Lower leg skin (tissue), 4 donors: ENCODE measurements around the gene TTN. TPM values are rescaled to one million over a fixed set of nuclear protein-coding genes. Genes with fewer than 3 reads are reported as not detected.

Experiments used
- DNase-seq, 2 donors: peaks; one replicate each; pipeline ENCODE4 v3.0.0-alpha.2; 2019; ENCODE audit warnings: low spot score in 2 of 2
- H3K4me3 ChIP-seq: fragments of 200-600 bp; sonication (generic); 2 replicates; pipeline ENCODE4 v1.5.1; 2017; ENCODE audit warnings: mild to moderate bottlenecking, low read depth; ENCODE audit not compliant: poor library complexity, severe bottlenecking
- POLR2A ChIP-seq, 2 donors: fragments of 450-650 bp; IDR thresholded peaks; one replicate each; pipeline ENCODE4 v1.6.1; 2016 to 2017; ENCODE audit warnings: antibody characterized with exemption in 2 of 2, mild to moderate bottlenecking in 1 of 2, moderate library complexity in 1 of 2
- WGBS, 2 donors: methylation state at CpG; one replicate each; pipeline ENCODE4 v1.1.5; 2018; 5-methylcytosine and 5-hydroxymethylcytosine counted together
- intact Hi-C: fragments of 100-400 bp; cut with DNase I; formaldehyde crosslinking; loops from one replicate; pipeline ENCODE4 v1.15.0; 2023; ENCODE audit warnings: low total_unique reads
- total RNA-seq, 4 donors: library from RNA; depleted of rRNA; stranded (reverse); fragments of >200 nt; gene quantifications; one replicate each; pipeline ENCODE4 v1.1.0, GENCODE V29; 2016
- TF ChIP-seq, protein P1 (sequence below), 3 donors: fragments of 450-650 bp; IDR thresholded peaks; one replicate each; pipeline ENCODE4 v1.5.1; 2016; ENCODE audit warnings: antibody characterized with exemption in 3 of 3, mild to moderate bottlenecking in 3 of 3, moderate library complexity in 2 of 3

The TTN gene
- total RNA-seq, 4 donors from 2014 or later: 0.25 to 2.4 (median 0.74) TPM

DNA sequence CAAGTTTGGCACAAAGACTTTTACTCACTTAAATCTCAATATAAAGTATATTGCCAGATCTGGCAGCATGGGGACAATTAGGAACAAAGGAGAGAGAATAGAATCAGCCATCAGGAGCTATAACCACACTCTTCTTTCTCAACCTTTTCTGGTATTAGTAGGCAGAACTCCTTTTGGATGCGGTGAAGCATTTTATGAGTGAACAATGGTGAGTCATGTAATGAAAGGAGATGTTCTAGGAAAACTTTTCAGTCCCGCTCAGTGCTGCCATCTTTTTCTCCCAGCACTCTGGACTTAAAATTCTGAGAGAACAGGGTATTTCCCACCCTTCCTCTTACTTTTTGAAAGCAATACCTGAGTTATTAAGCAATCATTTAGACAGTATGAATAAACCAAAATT is 294.7 kb downstream of the TTN start:
- intact Hi-C loops: no loop called here
- no peak overlapping the region for H3K4me3 ChIP-seq
- no peak for TF ChIP-seq POLR2A (IDR thresholded peaks at IDR 0.05)
- TF ChIP-seq, protein P1, sequence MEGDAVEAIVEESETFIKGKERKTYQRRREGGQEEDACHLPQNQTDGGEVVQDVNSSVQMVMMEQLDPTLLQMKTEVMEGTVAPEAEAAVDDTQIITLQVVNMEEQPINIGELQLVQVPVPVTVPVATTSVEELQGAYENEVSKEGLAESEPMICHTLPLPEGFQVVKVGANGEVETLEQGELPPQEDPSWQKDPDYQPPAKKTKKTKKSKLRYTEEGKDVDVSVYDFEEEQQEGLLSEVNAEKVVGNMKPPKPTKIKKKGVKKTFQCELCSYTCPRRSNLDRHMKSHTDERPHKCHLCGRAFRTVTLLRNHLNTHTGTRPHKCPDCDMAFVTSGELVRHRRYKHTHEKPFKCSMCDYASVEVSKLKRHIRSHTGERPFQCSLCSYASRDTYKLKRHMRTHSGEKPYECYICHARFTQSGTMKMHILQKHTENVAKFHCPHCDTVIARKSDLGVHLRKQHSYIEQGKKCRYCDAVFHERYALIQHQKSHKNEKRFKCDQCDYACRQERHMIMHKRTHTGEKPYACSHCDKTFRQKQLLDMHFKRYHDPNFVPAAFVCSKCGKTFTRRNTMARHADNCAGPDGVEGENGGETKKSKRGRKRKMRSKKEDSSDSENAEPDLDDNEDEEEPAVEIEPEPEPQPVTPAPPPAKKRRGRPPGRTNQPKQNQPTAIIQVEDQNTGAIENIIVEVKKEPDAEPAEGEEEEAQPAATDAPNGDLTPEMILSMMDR (IDR thresholded peaks at IDR 0.05): no peak
- 94 to 98% methylated on average over 2 of the region's 2 CpGs for WGBS, 2 donors
- no peak for DNase-seq

DNA sequence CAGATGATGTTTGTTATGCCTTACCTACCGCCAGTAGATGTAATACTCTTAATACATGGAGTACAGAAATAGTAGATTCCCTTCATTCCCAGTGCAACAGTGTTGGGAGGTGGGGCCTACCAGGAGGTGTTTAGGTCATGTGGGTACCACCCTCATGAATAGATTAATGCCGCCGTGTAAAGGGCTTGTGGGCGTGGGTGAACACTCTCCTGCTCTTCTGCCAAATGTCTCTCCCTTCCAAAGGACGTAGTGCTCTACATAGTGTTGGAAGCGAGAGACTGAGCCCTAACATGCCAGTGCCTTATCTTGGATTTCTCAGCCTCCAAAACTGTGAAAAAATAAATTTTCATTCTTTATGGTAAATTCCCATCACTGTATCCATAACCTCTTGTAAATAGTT is 296.8 kb downstream of the TTN start:
- intact Hi-C loops: no loop called here
- no peak overlapping the region for H3K4me3 ChIP-seq
- WGBS, 2 donors: 48 to 73% methylated on average over 6 of the region's 6 CpGs
- TF ChIP-seq, protein P1 (IDR thresholded peaks at IDR 0.05): no peak
- no peak for TF ChIP-seq POLR2A (IDR thresholded peaks at IDR 0.05)
- no peak for DNase-seq

DNA sequence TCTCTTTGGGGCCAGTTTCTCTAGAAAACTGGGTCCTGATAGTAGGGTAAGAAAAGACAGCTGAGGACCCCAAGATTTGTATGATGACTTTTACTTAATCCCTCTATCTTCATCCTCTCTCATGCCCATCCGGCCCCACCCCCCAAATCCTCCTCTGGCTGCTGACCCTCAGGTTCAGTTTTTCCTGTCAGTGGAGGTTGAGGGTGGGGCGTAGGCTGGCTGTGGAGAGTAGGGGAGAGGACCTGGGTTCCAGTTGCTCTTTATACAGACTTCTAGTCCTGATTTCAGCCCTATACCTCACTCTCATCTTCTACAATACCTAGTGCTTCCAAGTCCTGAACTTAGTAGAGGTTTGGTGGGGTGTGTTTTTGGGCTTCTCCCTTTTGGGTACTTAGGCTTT is 298.6 kb downstream of the TTN start:
- TF ChIP-seq POLR2A (IDR thresholded peaks at IDR 0.05): no peak
- TF ChIP-seq, protein P1 (IDR thresholded peaks at IDR 0.05): no peak
- intact Hi-C loops: no loop called here
- DNase-seq: no peak
- H3K4me3 ChIP-seq: no peak overlapping the region
- 96 to 100% methylated on average over 2 of the region's 2 CpGs for WGBS, 2 donors

DNA sequence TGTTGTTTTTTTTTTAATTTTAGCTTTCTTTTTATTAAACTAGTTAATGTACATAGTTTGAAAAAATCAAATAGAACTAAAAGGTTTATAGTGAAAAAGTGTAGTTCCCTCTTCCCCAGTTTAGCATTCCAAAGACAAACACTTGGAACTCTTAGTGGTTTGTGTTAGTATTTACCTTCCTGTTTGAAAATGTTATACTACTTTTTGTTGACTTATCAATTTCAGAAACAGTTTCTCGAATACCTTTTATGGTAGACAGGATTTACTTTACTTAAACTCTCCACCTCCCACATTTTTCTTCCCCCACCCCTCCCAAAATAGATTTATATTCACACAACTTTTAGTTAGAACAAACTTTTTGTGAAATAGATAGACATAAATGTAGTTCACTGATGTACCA is 300.3 kb downstream of the TTN start:
- H3K4me3 ChIP-seq: no peak overlapping the region
- DNase-seq: no peak
- intact Hi-C loops: no loop called here
- 94 to 96% methylated on average over 1 of the region's 1 CpG for WGBS, 2 donors
- TF ChIP-seq POLR2A (IDR thresholded peaks at IDR 0.05): no peak
- TF ChIP-seq, protein P1 (IDR thresholded peaks at IDR 0.05): no peak

DNA sequence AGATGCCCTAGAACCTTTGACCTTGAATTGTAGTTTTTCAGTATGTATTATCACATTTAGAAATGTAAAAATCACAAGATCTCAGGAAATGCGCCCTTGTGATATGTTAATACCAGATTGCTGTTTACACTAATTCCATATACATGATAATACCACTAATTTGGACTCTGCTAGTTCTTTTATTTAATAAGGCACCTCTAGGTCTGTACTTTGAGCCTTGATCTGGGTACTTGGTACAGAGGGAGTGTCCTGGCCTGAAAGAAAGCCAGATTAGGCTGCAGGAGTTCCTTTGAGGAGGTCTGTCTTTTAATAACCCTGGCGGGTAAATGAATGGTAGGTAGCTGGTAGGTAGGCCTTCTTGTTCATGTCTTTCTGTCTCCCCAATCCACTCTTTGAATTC is 300.7 kb downstream of the TTN start:
- no peak overlapping the region for H3K4me3 ChIP-seq
- 96 to 100% methylated on average over 2 of the region's 2 CpGs for WGBS, 2 donors
- TF ChIP-seq, protein P1 (IDR thresholded peaks at IDR 0.05): no peak
- TF ChIP-seq POLR2A (IDR thresholded peaks at IDR 0.05): no peak
- intact Hi-C loops: no loop called here
- no peak for DNase-seq

DNA sequence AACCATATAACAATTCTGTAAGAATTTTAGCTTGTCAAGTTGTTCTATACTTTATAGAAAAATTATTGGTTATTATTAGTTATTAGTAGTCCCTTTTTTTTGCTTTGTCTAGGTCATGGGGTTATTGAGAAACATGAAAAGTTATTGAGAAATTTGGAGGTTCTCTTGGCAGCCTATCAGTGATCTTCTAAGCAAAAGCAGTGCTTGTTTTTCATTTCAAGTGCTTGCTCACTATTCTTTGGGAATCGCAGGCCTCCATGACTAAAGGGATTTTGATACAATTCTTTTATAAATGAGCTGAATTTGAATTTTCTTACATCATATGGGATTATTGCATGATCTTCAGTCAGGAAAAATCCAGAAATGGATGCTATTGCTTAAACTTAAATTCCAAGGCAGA is 301.1 kb downstream of the TTN start:
- WGBS, 2 donors: 86 to 98% methylated on average over 1 of the region's 1 CpG
- intact Hi-C loops: no loop called here
- H3K4me3 ChIP-seq: no peak overlapping the region
- TF ChIP-seq, protein P1 (IDR thresholded peaks at IDR 0.05): no peak
- no peak for TF ChIP-seq POLR2A (IDR thresholded peaks at IDR 0.05)
- DNase-seq: no peak
